Measurements from ENCODE around the gene MVB12B. TPM values are rescaled to one million over a fixed set of nuclear protein-coding genes. Genes with fewer than 3 reads are reported as not detected.

The MVB12B gene
- total RNA-seq, 4 donors from 2014 or later: 8.5 to 13.0 (median 10.5) TPM

DNA sequence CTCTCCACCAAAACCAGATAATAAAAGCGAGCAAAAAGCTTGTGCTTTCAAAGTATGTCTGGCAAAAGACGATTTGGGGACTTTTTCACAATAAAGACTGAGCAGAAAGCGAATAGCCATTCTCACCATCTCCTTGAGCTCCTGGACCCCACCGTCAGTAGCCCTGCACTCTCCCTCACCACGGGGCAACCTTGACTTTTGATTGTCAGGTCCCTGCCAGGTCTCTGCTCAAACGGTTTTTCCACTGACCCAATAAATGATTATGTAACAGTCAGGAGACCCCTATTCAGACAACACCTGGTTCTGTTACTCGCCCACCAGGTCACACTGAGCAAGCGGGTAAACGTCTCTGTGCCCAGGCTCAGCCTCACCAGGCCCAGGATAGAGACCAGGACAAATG, 131.3 kb downstream of the MVB12B start:
- TF ChIP-seq, protein P1, sequence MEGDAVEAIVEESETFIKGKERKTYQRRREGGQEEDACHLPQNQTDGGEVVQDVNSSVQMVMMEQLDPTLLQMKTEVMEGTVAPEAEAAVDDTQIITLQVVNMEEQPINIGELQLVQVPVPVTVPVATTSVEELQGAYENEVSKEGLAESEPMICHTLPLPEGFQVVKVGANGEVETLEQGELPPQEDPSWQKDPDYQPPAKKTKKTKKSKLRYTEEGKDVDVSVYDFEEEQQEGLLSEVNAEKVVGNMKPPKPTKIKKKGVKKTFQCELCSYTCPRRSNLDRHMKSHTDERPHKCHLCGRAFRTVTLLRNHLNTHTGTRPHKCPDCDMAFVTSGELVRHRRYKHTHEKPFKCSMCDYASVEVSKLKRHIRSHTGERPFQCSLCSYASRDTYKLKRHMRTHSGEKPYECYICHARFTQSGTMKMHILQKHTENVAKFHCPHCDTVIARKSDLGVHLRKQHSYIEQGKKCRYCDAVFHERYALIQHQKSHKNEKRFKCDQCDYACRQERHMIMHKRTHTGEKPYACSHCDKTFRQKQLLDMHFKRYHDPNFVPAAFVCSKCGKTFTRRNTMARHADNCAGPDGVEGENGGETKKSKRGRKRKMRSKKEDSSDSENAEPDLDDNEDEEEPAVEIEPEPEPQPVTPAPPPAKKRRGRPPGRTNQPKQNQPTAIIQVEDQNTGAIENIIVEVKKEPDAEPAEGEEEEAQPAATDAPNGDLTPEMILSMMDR (IDR thresholded peaks at IDR 0.05; ENCODE audit: low read depth): no peak

DNA sequence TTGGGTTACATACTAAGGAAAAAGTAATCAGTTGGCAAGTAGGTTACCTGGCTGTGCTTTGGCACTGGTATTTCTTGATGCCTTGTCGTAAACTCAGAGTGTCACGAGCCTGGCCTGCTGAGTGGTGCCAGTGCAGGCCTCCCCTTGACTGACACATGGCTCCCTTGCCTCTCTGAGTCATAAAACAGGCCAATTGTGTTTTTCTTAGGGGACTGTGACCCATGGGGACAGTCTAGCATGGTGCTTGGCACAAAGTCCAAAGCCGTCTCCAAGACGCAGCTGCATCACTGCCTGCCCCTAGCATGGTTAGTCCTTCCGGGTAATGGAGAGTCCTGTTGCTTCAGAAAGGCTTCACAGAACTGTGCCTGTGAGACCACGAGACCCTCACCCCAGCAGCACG, 132.5 kb downstream of the MVB12B start:
- TF ChIP-seq, protein P1 (IDR thresholded peaks at IDR 0.05; ENCODE audit: low read depth): no peak

DNA sequence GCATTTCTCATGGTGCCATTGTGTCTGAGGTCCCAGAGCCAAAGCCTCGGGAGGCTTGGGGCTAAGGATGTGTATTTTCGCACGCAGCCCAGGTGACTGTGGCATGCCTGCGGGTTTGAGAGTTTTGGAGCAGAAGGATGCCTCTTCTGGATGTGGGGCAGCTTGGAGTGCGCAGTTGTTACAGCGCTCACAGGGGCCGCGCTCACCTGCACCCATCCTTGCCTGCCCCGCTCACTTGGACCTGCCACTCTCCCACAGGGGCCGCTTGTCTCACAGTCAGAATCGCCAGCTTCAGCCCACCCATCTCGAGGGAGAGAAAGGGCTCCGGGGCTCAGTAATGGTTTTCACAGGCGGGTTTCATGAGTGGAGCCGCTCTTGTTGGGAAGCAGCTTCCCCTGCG, 132.9 kb downstream of the MVB12B start:
- TF ChIP-seq, protein P1 (IDR thresholded peaks at IDR 0.05; ENCODE audit: low read depth): no peak

DNA sequence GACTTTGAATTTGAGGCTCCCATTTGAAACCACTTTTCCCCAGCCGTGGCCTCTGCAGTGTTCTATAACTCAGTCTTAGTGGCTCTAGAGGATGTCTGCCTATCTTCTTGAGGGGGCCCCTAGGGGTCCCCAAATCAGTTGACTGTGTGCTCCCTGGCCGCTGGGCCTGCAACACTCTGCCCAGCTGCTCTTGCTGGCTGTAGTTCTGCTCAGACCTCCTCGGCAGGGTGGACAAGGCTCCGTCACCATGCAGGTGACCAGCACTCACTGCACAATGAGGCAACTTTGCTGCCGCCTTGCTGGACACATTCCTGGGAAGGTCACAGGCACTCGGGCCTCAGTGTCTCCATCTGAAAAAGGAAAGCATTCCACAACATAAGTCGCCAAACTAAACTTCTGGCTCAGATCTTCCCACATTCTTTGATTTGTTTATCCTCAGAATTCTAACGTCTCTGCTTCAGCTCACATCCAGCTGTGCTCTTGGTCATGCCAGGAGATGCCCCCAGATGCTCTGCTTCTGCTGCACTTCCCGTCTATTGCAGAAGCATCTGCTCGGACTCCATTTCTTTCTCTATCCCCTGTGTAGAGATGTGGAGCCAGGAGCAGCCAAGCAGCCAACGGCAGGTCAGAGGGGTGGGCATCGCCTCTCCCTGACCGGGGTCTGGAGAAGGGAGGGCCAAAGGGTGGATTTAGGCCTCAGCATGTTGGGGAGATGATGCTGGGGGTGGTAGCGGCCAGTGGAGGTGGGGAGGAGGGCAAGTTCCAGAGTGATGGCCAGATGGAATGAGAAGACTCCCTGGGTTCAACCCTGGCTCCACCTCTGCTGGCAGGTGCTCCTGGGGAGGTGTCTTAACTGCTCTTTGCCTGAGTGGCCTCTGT, 133.6 kb downstream of the MVB12B start:
- TF ChIP-seq, protein P1 (IDR thresholded peaks at IDR 0.05; ENCODE audit: low read depth): no peak

DNA sequence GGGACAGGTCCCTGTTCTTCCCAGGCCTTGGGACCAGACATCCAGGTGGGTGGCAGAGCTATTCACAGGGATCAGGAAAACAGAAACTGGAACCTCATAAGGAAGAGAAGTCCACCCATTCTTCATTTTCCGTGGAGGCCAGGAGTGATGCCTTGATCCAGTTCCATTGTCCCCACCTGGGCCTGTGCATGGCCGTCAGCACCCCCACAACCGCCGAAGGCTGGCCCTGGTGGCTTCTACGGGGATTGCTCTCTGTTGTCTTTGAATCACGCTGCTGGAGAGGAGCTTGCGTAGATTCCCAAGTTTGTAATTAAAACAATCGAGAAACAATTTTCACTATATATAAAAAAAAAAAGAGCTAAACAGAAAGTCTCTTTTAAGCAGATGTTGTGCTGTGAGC, 134.4 kb downstream of the MVB12B start:
- TF ChIP-seq, protein P1 (IDR thresholded peaks at IDR 0.05; ENCODE audit: low read depth): no peak

DNA sequence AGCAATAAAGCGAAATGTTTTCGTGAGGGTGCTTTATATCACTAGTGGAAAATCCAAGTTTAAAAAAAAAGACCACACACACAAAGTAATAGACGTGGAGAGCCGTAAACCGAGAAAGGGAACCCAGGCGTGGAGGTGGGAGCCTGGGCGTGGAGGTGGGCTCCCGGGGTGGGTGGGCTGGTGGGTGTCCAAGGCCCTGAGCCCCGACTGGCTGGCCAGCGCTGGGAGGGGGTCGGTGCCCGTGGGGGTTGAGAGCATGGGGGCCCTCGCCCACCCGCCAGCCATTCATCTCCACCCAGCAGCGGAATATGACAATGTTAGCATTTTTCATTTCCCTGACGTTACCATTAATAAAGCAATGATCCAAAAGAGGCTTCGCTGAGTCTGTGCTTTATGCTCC, 135.0 kb downstream of the MVB12B start:
- TF ChIP-seq, protein P1 (IDR thresholded peaks at IDR 0.05; ENCODE audit: low read depth): no peak

DNA sequence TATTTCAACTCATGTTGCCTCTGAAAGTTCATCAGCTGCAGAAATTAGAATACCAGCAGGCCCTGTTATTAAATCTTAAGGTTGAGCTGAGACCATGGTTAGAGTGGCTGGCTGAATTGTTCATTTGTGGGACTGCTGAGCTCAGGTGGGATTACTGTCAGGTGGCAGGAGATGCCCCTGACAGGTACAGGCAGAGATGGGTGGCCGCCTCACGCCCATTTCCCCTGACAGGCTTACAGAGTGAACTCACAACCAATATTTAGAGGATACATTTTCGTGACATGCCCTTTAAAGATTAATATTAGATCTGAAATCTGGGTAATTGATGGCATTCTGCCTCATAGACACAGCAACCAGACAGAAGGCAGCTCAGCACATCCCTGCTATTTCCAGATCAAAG, 136.0 kb downstream of the MVB12B start:
- TF ChIP-seq, protein P1 (IDR thresholded peaks at IDR 0.05; ENCODE audit: low read depth): no peak
